OCI-LY3 (cell line): Measurements from ENCODE around the gene CRTAC1.
A peak's percentile ranks its signal among the peaks of the same experiment; 100 is the strongest.

ENCODE experiments used
- EZH2phosphoT487 ChIP-seq: fragments of 200-600 bp; shearing (Covaris generic); IDR thresholded peaks from 2 replicates; pipeline ENCODE4 v1.6.1; 2018; ENCODE audit warnings: antibody characterized with exemption, mixed run types, low read depth
- TF ChIP-seq, protein P1 (sequence below): fragments of 200-600, 300-600 bp; sonication (generic); IDR thresholded peaks from 2 replicates; pipeline ENCODE4 v1.5.1; 2014; ENCODE audit warnings: antibody characterized with exemption, low read length, low read depth

DNA sequence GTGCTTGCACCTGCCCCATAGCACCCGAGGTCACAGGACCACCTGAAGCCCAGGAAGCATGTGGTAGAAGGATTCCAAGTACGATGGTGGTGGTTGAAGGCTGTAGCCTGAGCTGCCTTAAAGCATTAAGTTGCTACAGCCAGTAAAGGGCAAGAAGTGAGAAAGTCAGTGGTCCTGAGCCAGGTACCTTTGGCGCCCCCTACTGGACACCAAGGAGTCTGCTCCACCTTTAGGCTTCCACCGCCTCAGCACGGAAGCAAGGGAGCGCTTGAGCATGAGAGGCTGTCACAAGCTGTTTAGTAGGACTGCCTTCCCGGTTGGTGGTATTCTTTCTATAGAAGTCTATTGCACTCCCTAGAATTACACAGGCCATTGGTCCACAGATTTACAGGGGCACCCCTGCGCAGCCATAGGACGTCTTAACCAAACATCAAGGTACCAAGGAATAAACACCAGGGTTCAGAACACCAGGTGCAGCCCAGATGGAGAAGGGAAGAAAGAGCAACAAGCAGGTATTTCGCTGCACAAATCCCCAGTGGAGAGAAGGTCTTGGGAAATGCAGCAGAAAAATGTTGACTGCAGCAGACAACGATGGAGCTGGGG lies 2.2 kb downstream of the CRTAC1 start:
- TF ChIP-seq, protein P1, sequence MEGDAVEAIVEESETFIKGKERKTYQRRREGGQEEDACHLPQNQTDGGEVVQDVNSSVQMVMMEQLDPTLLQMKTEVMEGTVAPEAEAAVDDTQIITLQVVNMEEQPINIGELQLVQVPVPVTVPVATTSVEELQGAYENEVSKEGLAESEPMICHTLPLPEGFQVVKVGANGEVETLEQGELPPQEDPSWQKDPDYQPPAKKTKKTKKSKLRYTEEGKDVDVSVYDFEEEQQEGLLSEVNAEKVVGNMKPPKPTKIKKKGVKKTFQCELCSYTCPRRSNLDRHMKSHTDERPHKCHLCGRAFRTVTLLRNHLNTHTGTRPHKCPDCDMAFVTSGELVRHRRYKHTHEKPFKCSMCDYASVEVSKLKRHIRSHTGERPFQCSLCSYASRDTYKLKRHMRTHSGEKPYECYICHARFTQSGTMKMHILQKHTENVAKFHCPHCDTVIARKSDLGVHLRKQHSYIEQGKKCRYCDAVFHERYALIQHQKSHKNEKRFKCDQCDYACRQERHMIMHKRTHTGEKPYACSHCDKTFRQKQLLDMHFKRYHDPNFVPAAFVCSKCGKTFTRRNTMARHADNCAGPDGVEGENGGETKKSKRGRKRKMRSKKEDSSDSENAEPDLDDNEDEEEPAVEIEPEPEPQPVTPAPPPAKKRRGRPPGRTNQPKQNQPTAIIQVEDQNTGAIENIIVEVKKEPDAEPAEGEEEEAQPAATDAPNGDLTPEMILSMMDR, result peak; percentile 69
- no peak for TF ChIP-seq EZH2phosphoT487
